HG03039 (cell line): ENCODE data around the gene WSCD1.

Experiments used
- ATAC-seq: cut with Tn5 transposase; IDR thresholded peaks from one replicate; pipeline ENCODE4 v1.9.1; 2021; ENCODE audit warnings: mild to moderate bottlenecking, moderate library complexity; ENCODE audit not compliant: unreplicated experiment

WSCD1 gene

DNA sequence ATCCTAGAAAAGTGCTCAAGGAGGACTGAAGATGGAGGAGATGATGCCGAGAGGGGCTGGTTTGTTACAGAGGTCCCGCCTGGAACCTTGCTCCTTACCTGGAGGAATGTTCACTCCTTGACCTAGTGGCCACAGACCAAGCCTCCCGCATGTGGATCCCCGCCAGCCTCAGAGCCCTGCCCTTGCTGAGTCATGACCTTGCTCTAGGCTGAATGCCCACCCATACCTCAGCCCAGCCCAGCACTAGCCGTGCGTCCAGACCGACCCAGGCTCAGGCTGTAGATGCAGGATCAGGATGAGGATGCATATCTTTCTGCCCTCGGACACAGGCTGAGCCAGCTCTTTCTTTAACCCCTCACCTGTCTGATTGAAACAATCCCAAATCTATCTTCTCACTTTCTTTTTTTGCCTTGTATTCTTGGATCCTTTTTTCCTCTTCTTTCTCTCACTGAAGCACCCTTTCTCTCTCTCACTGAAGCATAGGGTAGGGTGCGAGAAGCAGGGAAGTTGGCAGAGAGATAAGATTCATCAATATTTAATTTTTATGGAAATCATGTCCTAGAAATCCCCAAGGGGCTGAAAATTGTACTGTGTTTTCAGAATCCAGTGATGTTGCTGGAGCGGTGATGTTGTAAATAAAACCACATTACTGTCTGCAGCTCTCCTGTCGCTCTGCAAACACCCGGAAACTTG lies 34.9 kb downstream of the WSCD1 start:
- ATAC-seq, result no peak

DNA sequence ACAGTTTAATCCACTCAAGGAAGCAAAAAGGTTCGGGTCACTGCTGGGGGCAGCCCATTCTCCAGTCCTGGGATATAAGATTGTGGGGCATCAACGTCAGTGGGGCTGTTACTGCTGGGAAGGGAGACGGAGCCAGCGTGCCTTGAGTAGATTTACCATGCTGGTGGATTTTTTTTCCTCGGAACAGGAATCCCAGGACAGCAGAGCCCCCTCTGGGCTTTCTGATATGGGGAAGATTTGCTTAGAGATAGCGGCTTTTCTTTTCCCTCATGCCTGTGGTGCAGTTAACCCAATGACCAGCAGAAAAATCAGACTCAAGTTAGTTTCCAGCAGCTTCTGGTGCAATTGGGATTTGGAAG lies 35.4 kb downstream of the WSCD1 start:
- no peak for ATAC-seq

DNA sequence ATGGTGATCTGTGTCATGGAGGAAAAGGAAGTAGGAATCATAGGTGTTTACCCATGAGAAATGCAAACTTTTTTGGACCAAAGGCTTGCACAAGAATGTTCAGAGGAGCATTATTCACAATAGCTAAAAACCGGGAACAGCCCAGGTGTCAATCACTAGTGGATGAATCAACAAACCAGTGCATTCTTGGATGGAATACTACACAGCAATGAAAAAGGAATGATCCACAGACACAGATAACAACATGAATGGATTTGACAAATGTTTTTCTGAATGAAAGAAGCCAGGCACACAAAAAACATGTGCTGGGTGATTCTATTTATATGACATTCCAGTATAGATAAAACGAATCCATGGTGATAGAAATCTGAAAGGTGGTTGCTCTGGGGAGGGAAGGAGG lies 36.0 kb downstream of the WSCD1 start:
- ATAC-seq, result no peak

DNA sequence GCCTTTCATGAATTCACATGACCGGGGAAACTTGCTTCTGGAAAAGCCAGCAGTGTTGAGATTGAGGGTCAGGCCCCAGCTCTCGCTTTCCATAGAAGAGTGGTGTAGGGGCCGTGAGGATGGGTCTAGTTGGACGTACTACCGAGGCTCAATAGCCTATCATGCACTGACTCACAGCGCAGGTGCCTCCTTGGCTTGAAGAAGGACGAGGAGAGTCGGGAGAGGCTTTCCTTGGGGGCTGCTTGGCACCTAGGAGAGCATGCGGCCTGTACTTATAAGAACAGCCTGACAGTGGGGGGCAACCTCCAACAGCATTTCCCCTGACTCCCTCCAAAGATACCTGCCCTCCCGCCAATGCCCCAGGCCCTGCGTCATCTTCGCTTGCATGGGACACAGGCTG lies 37.6 kb downstream of the WSCD1 start:
- ATAC-seq, result no peak

DNA sequence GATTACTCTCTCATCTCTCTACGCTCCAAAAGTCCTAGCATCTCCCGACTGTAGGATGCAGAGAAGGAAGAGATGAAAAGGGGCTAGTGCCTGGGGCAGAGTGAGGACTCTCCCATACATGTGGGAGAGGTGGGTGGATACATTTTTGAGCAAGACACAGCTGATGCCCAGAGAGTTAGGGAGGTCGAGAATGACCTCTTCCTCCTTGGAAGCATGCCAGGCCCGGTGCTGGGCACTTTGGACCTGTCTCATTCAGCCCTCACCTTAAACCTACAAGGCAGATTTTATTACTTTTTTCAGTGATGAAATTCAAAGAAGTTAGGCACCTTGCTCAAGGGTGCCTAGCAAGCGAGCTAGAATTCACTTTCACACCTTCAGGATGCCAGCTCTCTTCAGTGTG lies 38.2 kb downstream of the WSCD1 start:
- ATAC-seq, result no peak

DNA sequence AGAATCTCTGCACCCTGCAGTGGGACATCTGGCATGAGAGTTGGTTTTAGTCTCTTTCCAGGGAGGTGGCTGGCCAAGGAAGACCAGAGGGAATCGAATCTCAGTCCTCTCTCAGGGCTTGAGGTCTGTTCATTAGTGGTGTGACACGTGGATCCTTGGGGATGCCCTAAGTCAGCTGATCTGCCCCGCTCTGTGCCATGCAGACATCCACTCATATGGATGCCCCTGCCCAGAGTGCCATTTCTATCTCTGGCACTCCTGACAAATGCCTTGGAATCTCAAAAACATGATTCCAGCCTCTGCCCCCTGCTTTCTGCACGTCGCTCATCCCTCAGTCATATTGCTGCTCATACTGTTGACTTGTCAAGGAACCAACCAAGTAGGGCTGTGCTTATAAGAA lies 38.8 kb downstream of the WSCD1 start:
- ATAC-seq, result no peak

DNA sequence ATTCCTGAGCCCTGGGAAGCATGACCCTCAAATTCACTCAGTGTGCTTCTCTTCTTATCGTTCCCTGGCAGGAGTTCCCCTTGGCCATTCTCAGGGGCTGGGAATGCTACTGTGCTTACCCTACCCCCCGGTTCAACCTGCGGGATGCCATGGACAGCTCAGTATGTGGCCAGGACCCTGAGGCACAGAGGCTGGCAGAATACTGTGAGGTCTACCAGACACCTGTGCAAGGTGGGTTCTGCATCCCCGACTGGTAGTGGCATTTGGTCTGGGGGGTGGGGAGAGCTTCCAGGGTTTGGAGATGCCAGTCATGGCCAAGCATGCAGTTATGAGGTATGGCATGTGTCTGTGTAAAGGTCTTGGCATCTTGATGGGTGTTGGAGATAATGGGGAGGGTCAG lies 39.4 kb downstream of the WSCD1 start:
- no peak for ATAC-seq

DNA sequence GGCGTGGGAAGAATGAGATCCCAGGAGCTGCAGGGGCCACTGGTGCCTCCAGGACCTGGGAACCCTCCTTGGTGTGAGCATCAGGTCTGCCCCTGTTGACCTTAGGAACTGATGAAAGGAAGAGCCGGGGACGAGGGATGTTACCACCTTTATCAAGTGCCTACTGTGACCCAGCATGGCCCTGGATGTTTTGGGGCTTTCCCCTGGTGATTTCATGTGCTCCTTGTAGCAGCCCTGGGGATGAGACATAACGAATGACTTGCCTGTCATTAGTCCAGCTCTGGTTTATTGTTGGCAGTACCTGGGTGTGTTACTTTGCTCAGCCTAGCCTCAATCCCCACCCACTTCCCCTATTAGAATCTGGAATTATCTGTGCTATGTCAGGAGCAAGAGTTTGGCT lies 39.9 kb downstream of the WSCD1 start:
- ATAC-seq, result no peak

DNA sequence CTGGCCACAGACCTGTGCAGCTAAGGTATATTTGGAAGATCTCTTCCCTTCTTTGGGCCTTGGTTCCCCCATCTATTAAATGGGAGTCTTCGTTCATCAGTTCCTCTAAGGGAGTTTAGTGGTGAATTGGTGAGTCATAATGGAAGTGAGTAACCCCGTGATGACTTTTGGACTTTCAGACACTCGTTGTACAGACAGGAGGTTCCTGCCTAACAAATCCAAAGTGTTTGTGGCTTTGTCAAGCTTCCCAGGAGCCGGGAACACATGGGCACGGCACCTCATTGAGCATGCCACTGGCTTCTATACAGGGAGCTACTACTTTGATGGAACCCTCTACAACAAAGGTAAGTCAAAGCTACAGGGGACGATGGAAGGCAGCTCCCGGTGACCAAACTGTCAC lies 40.4 kb downstream of the WSCD1 start:
- ATAC-seq, result no peak

DNA sequence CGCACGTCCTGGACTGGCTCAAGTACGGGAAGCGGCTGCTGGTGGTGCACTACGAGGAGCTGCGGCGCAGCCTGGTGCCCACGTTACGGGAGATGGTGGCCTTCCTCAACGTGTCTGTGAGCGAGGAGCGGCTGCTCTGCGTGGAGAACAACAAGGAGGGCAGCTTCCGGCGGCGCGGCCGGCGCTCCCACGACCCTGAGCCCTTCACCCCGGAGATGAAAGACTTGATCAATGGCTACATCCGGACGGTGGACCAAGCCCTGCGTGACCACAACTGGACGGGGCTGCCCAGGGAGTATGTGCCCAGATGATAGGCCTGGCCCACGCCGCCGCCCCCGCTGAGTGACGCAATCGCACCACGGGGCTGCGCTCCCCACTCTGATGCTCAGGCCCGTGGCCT lies 50.2 kb downstream of the WSCD1 start:
- ATAC-seq, result no peak

DNA sequence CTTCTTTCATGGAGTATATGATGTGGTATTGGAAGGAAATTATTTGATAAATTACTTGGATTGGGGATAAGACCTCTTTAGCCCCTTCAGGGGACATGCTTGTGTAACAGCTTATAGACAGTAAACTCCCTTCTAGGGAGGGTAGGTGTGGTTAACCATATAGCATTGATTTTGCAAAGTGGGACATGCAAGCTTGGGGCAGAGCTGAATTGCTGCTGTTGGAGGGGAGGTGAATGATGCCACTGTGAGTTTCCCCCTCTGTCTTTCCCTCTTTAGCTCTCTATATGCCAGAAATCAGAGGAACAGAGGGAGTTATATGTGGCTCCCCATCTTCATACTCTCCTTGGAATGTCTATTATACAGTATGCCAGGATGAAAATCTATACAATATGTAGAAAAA lies 54.7 kb downstream of the WSCD1 start:
- no peak for ATAC-seq

DNA sequence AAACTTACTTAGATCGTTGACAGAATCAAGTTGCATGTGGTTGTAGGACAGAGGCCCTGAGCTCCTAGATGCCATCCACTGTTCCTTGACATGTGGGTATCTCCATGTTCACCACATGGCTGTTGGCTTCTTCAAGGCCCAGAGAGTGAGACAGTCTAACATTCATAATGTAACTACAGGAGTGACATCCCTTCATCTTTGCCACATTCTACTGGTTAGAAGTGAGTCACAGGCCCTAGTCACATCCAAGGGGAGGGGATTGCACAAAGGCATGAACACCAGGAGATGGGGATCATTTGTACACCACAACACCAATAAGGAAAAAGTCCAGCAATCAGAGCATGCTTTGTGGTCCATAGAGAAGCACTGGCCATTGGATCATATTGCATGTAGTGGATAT lies 56.6 kb downstream of the WSCD1 start:
- no peak for ATAC-seq

DNA sequence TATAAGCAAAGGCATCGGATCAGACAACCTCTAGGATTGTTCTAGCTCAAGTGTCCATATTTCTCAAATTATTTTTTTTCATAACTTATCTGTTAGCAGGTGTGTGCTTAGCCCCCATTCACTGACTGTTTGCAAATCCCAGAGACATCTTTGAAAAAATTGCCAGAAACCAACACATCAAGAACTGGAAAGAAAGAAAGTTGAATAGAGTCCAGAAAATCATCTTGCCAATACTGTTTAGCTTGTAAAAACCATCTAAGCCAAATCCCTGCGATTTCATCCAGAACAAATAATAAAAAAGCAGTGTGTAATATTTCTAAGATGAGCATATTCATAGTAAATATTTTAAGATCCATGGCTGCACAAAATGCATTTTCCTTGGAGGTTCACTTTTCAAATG lies 64.5 kb downstream of the WSCD1 start:
- ATAC-seq, result no peak

DNA sequence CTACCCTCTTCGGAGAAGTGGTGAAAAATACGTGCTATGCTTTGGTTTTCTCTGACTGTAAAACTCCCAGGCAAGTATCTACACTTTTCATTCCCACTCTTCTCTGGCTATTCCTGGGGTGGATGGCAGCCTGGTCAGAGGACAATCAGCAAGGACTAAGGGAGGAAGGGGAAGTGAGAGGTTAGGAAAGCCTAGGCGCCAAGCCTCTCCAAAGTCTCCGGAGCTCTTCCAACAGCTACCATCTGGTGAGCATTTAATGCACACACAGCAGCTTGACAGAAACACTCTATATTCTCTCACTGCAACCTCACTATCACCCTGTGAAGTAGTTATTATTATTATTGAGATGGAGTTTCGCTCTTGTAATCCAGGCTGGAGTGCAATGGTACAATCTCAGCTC lies 65.1 kb downstream of the WSCD1 start:
- no peak for ATAC-seq

DNA sequence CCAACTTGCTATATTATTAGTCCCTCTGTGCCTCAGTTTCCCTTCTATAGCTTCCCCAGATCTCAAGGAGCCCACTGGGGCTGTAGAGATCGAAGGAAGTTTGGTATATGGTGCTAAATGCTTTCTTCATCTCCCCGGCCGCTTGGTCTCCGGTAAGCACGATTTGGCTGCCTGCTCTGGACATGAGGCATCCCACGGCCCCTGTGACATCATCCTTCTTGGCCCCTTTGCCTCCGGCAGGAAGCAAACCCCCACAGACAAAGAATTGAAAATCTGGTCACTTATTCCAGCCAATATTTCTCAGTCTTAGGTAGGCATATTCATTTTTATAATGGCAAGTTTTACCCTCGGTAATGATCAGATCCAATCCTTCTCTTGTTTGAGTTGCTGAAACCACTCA lies 65.8 kb downstream of the WSCD1 start:
- ATAC-seq, result no peak

DNA sequence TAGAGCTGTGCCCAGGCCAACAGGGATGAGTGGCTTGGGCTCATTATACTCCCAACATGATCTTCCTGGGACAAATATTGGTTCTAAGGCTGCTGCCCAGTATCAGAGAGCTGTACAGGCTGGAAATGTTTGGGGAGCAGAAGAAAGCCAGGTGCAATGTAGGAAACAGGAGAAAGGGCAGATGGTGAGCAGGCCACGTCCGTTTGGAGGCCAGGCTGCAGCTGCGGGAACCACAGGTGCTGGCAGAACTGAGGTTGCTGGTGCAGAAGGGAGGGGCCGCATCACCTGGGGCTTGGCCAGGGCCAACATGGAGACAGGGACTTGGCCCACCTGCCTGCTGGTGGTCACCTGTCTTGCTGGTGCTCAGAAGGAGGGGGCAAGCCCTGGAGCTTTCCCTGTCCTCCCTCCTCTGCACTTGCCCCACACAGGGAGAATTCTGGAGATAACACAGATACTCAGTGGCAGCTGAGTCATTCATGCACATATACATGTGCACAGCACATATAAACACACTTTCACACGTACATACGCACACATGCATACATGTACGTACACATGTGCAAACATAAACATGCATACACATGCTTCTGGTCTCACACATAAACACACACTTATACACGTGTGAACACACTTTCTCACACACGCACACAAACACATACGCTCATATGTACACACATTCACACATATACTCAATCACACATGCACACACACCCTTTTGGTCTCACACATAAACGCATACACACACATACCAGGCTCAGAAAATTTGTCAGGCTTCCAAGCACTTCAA lies 67.7 kb downstream of the WSCD1 start:
- no peak for ATAC-seq

DNA sequence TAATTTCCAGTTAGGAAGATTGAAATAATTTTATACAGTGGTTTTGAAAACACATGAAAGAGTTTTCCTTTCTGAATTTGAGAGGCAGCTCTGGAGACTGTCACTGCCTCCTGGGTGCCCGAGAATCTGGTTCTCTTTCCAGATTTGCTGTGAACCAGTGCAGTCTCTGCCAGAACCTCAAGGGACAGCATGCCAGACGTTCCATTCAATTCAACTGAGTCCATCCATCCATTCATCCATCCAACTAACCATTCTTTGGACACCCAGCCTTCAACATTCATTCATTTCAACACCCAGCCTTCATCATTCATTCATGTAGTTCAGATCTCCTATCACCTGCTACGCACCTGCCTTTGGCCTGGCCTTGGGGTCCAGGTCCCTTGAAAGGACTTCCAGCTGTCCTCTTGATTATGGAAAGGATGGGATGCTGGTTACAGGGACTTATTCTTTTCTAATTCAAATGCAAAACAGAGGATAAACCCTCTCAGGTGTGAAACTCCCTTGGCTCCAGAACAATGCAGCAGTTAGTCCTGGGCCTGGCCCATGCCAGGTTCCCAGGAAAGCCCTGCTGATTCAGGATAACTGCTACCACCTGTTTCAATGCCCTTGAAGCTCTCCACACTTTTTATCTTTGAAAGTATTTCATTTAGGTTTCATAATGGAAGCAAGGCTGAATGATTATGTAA lies 68.7 kb downstream of the WSCD1 start:
- ATAC-seq, result no peak

DNA sequence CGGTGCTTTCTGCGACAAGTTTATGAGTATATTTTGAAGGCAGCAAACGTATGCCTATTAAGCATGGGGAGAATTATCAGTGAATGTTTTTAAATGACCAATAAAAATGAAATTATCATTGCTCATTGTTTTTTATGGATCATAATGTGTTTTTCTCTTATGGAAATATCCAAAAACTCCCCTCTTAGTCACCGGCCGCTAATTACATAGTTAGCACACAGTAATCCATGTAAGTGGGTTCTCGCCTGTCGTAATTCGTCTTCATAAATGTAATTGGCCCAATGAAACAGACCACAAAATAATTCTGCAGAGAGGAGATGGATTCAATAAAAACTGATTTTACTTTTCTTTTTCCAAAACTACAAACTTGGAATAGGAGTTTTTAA lies 69.3 kb downstream of the WSCD1 start:
- ATAC-seq, result no peak

DNA sequence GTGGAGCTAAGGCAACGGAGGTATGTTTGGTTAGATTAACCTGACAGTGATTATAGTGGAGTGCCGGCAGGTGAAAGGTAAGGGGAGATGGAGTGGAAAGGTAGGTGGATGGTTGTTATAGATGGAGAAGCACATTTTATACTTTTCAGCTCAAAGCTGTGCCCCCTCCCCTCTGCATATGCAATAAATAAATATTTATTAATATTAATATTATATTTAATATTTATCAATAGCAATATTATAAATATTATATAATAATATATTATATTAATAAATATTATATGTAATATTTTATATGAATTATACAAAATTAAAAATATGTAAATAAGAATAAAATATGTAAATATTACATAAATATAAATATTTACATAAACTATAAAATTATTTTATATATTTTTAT lies 70.0 kb downstream of the WSCD1 start:
- no peak for ATAC-seq

DNA sequence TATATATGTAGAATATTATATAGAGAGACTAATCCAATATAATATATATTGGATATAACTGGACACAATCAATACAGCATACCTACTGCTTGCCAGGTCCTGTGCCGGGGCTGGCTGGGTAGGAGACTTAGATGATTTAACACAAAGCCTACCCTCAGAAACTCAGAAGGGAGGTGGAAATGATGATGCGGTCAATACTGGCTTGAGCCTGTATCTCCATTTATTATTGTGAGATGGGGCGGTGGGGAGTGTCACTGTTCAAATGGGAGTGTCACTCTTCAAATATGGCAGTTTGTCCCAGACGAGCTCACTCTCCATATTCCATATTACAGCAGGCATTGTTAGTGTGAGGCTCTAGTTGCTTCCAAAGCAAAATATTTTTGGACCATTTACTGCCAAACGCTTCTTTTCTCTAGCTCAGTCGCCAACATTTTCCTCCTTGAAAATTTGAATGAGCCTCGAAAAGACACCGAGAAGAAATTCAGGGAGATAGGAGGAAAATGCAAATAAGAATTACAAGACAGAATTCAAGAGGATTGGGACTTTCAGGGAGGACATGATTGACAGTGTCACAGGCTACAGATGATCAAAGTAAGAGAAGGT lies 70.7 kb downstream of the WSCD1 start:
- ATAC-seq, result no peak

DNA sequence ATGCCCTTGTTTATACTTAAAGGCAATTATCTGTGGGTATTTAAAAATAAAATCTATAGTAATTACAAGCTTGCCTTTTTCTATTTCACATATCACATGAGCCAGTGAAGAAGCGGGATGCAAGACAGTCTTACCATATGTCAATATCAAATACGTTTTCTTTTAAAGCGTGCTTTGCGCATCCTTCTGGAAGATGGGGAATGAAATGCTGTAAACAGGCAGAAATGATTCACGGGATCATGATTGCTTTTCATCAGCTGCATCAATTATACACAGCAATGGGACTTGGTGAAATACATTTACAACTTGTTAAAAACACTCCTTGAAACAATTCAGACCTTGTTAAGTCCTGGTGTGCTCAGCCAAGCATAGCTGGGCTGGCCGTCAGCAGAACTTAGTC lies 72.5 kb downstream of the WSCD1 start:
- no peak for ATAC-seq

DNA sequence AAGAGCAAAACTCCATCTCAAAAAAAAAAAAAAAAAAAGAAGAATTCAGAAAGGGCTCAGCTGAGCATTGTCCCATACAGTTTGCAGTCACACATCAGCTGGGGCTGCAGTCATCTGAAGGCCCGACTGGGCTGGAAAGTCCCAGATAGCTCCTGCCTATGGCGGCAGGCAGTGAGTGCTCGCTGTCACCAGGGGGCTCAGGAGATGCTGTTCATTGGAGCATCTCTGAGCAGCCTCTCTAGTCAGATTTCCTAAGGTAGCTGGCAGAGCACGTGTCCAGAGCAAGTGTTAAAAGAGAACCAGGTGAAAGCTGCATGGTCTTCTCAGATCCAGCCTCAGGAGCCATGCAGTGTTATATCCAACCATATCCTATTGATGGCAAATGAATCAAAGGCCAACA lies 75.8 kb downstream of the WSCD1 start:
- no peak for ATAC-seq
